Panc1 (cell line): ENCODE results near the gene PNPLA8. TPM values are rescaled to one million over a fixed set of nuclear protein-coding genes. Genes with fewer than 3 reads are reported as not detected.

ENCODE experiments used
- ATAC-seq: fragments of 200-7000 bp; cut with Tn5 transposase; 2 replicates; pipeline ENCODE4 v1.9.1; 2020; ENCODE audit warnings: mild to moderate bottlenecking, moderate library complexity
- BruUV-seq: library from RNA; stranded (reverse); fragments of 400-500 nt; replicated peaks from 2 replicates; lab custom pipeline; 2021; lab: Mats Ljungman, UMichigan
- CTCF ChIA-PET: fragments of 300-600 bp; sonication (Branson Sonifier 250); formaldehyde crosslinking; loops from one replicate; lab custom pipeline; 2022; ENCODE audit warnings: antibody characterized with exemption; lab: Charles Lee
- POLR2A ChIA-PET: fragments of 300-600 bp; sonication (Branson Sonifier 250); formaldehyde crosslinking; loops from one replicate; lab custom pipeline; 2022; ENCODE audit warnings: antibody characterized with exemption; lab: Charles Lee
- DNase-seq: peaks from one replicate; pipeline ENCODE4 v3.0.0-alpha.2; 2010; ENCODE audit warnings: low read depth, low spot score
- H3K27ac ChIP-seq: 2 replicates; pipeline ENCODE4 v1.5.1; 2011; ENCODE audit warnings: mild to moderate bottlenecking, low read length, inconsistent platforms
- H3K27me3 ChIP-seq: fragments of 200-500 bp; sonication (Bioruptor generic); 2 replicates; pipeline ENCODE4 v1.6.0; 2014; ENCODE audit warnings: low read length, inconsistent platforms; ENCODE audit not compliant: control insufficient read depth, insufficient read depth
- H3K36me3 ChIP-seq: fragments of 200-500 bp; sonication (Bioruptor generic); 2 replicates; pipeline ENCODE4 v1.5.1; 2014; ENCODE audit warnings: inconsistent platforms, mild to moderate bottlenecking, low read length, moderate library complexity; ENCODE audit not compliant: control insufficient read depth, insufficient read depth
- H3K4me1 ChIP-seq: 2 replicates; pipeline ENCODE4 v1.5.1; 2011; ENCODE audit warnings: inconsistent platforms, mild to moderate bottlenecking, low read length, moderate library complexity; ENCODE audit not compliant: control insufficient read depth, insufficient read depth
- H3K4me3 ChIP-seq, 2 experiments: 2 replicates each; pipeline ENCODE4 v1.5.1; 2011 to 2012; ENCODE audit warnings: low read depth in 2 of 2, low read length in 2 of 2, mild to moderate bottlenecking in 2 of 2, inconsistent platforms in 1 of 2, moderate library complexity in 1 of 2
- H3K9me3 ChIP-seq: fragments of 200-500 bp; sonication (Bioruptor generic); 2 replicates; pipeline ENCODE4 v1.5.1; 2014; ENCODE audit warnings: low read depth, mild to moderate bottlenecking, inconsistent platforms, low read length, moderate library complexity; ENCODE audit not compliant: control insufficient read depth, insufficient read depth
- POLR2AphosphoS5 ChIP-seq: IDR thresholded peaks from 2 replicates; pipeline ENCODE4 v1.6.1; 2012; ENCODE audit warnings: mild to moderate bottlenecking, low read depth, low read length, moderate library complexity
- SIN3A ChIP-seq: IDR thresholded peaks from 2 replicates; pipeline ENCODE4 v1.6.1; 2012; ENCODE audit warnings: low read depth, mild to moderate bottlenecking, low read length, moderate library complexity, borderline replicate concordance; ENCODE audit not compliant: insufficient read depth
- TCF7L2 ChIP-seq: IDR thresholded peaks from 2 replicates; pipeline ENCODE4 v1.6.1; 2011; ENCODE audit warnings: mild to moderate bottlenecking, low read depth, low read length, inconsistent platforms
- in situ Hi-C: cut with HindIII; loops from 2 replicates; pipeline ENCODE4 v1.10.0; 2016; ENCODE audit warnings: low sequenced_read_pairs, low pct_unique_long_range_greater_than_20kb
- intact Hi-C: fragments of 100-400 bp; cut with micrococcal nuclease; formaldehyde crosslinking; loops from one replicate; pipeline ENCODE4 v1.10.0; 2022; ENCODE audit not compliant: unreplicated experiment
- total RNA-seq: library from RNA; stranded (reverse); gene quantifications from one replicate; pipeline ENCODE4 v1.2.1, GENCODE V29; 2021; ENCODE audit not compliant: unreplicated experiment
- TF ChIP-seq, protein P1 (sequence below): fragments of 450-650 bp; IDR thresholded peaks from 2 replicates; pipeline ENCODE4 v1.5.1; 2017; ENCODE audit warnings: mild to moderate bottlenecking
- TF ChIP-seq, protein P2 (sequence below), 2 experiments: IDR thresholded peaks; 2 replicates each; pipeline ENCODE4 v1.6.1; 2011 to 2012; ENCODE audit warnings: low read depth in 2 of 2, control low read depth in 1 of 2, low read length in 1 of 2, mild to moderate bottlenecking in 1 of 2, moderate library complexity in 1 of 2; ENCODE audit not compliant: insufficient read depth in 1 of 2

PNPLA8 gene
- total RNA-seq, 1 experiment from 2014 or later = 18.1 TPM

DNA sequence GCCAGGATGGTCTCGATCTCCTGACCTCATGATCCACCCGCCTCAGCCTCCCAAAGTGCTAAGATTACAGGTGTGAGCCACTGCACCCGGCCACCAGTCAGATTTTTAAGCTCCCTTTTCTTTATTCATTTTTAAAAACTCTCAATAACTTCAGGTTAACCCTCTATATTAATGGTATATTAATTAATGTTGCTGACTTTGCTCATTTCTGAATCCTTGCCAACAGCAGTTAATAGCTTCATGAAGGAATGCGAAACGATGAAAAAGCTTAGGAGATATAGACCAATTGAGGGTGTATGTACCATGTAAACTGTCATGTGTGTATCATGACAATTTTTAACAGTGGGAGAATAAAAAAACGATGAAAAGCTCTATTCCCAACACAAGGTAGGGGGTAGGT lies 27.5 kb downstream of the PNPLA8 start:
- POLR2A ChIA-PET = no interaction called here

DNA sequence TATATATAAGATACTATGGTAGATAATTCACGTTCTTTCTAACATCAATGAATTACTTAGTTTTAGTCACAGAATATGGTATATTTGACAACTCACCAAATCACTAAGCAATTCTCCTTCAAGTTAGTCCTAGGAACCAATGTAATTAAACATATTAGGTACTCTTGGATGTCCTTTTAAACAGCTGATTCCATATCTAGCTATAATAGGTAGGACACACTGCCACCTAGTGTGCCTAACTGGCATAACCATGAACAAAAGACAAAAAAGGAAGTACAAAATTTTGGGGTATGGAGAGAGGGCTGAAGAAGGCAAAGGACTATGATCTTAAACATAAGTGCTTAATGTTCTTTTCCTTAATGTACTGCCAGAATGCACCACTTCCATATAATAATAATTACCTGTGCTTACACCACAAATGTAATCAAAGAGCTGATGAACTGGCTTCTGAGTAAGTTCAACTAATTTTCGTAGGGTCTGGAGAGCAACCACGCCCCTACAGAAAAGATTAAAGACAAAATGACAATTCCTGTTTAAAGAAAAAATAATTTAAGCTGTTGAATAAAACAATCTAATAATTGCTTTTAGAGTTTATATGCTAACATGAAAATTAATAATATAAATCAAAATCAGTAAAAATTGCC lies 28.7 kb downstream of the PNPLA8 start:
- no TSS peak for BruUV-seq
- intact Hi-C loops (loop anchor here (5.0 kb wide), 1 partner anchor 315 kb away; no protein-coding TSS in a partner anchor), in situ Hi-C loops (no loop called here)
- POLR2A ChIA-PET = no interaction called here
- Histone ChIP-seq H3K9me3 (no peaks in the 10 kb centered on the region), H3K4me1 (no peaks in the 10 kb centered on the region), H3K27ac (no peak overlapping the region), H3K27me3 (no peaks in the 10 kb centered on the region), H3K36me3 (no peaks in the 10 kb centered on the region; the same call in 1 of the 2 replicates), H3K4me3 (no peak overlapping the region)
- peak; percentile 62 for ATAC-seq
- TF ChIP-seq, protein P1, sequence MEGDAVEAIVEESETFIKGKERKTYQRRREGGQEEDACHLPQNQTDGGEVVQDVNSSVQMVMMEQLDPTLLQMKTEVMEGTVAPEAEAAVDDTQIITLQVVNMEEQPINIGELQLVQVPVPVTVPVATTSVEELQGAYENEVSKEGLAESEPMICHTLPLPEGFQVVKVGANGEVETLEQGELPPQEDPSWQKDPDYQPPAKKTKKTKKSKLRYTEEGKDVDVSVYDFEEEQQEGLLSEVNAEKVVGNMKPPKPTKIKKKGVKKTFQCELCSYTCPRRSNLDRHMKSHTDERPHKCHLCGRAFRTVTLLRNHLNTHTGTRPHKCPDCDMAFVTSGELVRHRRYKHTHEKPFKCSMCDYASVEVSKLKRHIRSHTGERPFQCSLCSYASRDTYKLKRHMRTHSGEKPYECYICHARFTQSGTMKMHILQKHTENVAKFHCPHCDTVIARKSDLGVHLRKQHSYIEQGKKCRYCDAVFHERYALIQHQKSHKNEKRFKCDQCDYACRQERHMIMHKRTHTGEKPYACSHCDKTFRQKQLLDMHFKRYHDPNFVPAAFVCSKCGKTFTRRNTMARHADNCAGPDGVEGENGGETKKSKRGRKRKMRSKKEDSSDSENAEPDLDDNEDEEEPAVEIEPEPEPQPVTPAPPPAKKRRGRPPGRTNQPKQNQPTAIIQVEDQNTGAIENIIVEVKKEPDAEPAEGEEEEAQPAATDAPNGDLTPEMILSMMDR = peak; percentile 81; the same call in 1 of the 2 replicates
- TF ChIP-seq POLR2AphosphoS5 = no peak
- CTCF ChIA-PET = interaction anchor here (0.6 to 1.2 kb wide), 4 partner anchors 44 to 619 kb away, joined by 3 to 17 read pairs (median 4); no protein-coding TSS in a partner anchor
- peak; percentile 47 for DNase-seq

More for the DNA sequence above, 27.5 kb downstream of the PNPLA8 start:
- no peak overlapping the region for H3K4me3 ChIP-seq
- CTCF ChIA-PET = interaction anchor here (0.7 to 0.9 kb wide), 2 partner anchors 39 to 314 kb away, joined by 3 to 6 read pairs; no protein-coding TSS in a partner anchor
- no peak overlapping the region for H3K27ac ChIP-seq
- no peaks in the 10 kb centered on the region for H3K27me3 ChIP-seq
- BruUV-seq = no TSS peak
- in situ Hi-C loops = no loop called here
- no peaks in the 10 kb centered on the region for H3K9me3 ChIP-seq
- no peaks in the 10 kb centered on the region for H3K4me1 ChIP-seq
- DNase-seq = no peak
- ATAC-seq = no peak
- TF ChIP-seq POLR2AphosphoS5 = no peak
- TF ChIP-seq, protein P2, sequence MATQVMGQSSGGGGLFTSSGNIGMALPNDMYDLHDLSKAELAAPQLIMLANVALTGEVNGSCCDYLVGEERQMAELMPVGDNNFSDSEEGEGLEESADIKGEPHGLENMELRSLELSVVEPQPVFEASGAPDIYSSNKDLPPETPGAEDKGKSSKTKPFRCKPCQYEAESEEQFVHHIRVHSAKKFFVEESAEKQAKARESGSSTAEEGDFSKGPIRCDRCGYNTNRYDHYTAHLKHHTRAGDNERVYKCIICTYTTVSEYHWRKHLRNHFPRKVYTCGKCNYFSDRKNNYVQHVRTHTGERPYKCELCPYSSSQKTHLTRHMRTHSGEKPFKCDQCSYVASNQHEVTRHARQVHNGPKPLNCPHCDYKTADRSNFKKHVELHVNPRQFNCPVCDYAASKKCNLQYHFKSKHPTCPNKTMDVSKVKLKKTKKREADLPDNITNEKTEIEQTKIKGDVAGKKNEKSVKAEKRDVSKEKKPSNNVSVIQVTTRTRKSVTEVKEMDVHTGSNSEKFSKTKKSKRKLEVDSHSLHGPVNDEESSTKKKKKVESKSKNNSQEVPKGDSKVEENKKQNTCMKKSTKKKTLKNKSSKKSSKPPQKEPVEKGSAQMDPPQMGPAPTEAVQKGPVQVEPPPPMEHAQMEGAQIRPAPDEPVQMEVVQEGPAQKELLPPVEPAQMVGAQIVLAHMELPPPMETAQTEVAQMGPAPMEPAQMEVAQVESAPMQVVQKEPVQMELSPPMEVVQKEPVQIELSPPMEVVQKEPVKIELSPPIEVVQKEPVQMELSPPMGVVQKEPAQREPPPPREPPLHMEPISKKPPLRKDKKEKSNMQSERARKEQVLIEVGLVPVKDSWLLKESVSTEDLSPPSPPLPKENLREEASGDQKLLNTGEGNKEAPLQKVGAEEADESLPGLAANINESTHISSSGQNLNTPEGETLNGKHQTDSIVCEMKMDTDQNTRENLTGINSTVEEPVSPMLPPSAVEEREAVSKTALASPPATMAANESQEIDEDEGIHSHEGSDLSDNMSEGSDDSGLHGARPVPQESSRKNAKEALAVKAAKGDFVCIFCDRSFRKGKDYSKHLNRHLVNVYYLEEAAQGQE (IDR thresholded peaks at IDR 0.05; ENCODE audit: insufficient read depth in 1 of 2, low read depth in 2 of 2, low read length in 1 of 2) = no peak
- TF ChIP-seq SIN3A = no peak
- TF ChIP-seq, protein P1 = no peak
- no peak for TF ChIP-seq TCF7L2
- no peaks in the 10 kb centered on the region; the same call in 1 of the 2 replicates for H3K36me3 ChIP-seq
- intact Hi-C loops = loop anchor here (5.0 kb wide), 1 partner anchor 316 kb away; no protein-coding TSS in a partner anchor
